CD4-positive, alpha-beta T cell treated with Interleukin-10 for 1 hour (primary cell): ENCODE data around the gene RBMS3.
A peak's percentile ranks its signal among the peaks of the same experiment; 100 is the strongest.
"Not testable (repeated sequence)": the region's sequence is repeated elsewhere in the genome, so short reads cannot be mapped to it uniquely, and the experiment has no call there.

Experiments
- DNase-seq: peaks from one replicate; pipeline ENCODE4 v3.0.0-alpha.2; 2020

Gene RBMS3

DNA sequence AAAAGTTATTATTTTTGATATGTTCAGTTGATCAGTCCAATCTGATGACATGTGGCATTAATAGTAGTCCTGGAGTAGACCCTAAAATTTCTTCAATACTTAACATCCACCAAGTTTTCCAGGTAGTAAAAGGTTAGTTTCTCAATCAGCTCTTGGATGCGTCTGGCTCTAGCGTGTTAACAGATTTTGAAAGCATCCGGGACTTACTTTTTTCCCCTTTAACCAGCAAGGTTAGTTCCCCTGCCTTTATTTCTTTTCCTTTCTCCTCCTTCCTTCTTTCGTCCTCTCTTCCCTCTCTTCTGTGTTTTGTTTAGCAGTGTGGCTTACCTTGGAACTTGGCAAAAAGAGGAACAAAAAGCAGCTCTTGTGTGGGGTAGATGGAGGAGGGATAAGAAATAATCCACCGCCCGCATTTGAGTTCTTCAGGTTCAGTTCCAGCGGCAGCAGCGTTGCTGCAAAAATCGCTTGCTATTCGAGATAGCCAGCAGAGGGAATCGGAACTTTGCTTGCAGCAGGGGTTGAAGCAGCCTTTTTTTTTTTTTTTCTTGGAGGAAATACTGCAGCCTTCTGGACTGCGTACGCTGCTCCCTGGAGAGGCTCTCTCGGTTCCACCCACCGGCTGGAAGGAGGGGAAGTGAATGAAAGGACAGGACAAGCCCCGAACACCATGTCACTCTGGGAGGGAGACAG is at the start of gene RBMS3:
RBMS3 (plus strand) TSS at position 668 of the 690 bp plus-strand sequence.
- peak; percentile 15 for DNase-seq

DNA sequence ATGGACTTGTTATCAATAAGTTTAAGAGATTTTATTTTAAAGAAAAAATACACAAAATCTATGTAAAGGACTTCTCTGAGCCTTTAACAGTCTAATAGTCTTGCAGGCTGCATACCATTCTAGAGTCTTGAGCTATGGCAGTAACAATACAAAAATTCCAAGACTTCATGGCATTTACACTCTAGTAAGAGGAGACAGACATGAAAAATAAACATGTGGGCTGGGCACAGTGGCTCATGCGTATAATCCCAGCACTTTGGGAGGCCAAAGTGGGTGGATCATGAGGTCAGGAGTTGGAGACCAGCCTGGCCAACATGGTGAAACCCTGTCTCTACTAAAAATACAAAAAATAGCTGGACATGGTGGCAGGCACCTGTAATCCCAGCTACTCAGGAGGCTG is 47.7 kb upstream of the RBMS3 start:
- not testable (repeated sequence) for DNase-seq

DNA sequence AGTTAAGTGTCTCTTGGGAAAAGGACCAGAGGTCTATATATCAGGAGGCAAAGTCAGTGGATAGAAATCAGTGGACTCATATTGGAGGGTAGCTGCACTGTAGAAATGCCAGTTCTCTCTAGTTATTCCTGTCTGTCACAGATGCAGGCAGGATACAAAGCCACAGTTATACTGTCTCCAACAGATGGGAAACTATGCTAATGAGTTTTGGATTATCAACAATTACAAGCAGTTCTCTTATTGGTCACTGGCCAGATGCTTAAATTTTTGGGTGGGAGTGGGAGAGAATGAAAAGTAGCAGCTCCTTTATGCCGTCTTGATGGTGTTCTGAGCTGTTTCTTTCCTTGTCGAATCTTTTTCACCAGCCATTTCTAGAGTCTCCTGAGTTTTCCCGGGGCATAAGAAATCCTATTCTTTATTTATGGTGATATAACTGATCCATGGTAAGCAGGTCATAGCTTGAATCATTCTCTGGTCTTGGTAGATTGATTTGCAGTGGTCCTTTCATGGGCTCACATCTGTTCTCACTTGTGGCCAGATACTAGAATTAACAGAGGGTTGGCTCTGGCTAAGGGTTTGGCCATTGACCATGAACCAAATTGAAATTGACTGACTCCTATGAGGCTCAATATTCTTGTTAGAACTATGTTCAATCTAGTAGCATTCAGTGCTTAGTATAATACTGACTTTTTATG is 44.6 kb upstream of the RBMS3 start:
- no peak for DNase-seq

DNA sequence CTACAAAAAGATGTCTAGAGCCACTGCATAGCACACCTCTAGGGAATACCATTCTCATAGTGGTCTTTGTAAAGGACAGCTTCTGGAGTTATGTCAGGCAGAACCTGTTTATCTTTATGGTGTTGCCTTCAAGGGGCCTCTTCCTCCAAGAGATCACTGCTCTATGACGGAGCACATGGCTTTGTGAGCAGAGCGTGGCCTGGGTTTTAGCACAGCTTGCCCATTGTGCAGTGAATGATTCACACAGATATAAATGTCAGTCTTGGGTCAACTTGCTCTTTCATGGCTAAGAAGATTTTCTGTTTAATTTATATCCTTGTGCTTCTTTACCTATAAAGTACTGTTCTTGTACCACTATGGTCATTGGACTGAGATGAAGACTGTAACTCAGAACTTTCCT is 41.5 kb upstream of the RBMS3 start:
- DNase-seq = no peak

DNA sequence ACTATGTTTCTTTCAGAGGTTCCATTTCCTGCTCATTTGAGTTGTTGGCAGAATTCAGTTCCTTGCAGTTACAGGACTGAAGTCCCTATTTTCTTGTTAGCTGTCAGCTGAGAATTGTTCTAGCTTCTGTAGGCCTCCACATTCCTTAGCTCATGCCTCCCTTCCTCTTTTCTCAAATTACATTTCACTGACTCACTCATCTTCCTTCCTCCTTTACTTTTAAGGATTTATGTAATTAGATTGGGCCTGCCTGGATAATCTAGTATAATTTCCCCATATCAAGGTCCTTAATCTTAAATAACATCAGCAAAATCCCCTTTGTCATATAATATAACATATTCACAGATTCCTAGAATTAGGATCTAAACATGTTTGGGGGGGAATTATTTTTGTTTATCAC is 40.6 kb upstream of the RBMS3 start:
- DNase-seq = no peak

DNA sequence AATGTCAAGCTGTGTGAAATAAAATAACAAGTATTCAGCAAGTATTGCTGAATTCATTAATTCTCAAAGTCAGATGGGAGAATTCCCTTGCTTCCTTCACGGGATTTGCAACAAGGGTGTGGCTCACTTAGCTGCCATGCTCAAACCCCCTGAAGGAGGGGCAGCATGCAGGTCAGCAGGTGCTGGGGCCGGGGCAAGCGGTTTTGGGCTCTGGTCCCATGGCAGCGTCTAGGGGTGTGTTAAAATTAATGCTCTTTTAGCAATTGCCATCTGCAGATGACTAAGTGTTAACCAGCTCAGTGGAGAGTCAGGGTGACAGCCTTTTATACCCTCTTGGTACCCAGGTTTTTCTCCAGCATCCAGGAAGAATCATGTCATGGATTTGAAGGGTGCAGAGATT is 40.0 kb upstream of the RBMS3 start:
- DNase-seq = no peak

DNA sequence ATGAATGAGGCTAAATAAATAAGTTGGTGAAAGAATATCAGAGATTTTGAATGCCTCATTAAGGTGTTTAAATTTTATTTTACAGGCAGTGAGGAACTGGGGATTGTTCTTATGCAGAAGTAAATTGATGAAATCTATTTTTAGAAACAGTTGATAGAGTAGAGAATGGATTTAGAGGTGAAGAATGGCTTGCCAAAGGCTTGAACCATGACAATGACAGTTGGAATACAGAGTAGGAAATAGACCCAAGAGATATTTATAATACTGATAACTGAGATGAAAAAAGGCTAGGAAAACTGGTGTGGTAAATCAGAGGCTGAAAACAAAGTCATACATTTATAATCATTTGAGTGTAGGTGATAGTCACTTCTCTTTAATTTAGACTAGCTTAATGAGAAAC is 39.0 kb upstream of the RBMS3 start:
- no peak for DNase-seq

DNA sequence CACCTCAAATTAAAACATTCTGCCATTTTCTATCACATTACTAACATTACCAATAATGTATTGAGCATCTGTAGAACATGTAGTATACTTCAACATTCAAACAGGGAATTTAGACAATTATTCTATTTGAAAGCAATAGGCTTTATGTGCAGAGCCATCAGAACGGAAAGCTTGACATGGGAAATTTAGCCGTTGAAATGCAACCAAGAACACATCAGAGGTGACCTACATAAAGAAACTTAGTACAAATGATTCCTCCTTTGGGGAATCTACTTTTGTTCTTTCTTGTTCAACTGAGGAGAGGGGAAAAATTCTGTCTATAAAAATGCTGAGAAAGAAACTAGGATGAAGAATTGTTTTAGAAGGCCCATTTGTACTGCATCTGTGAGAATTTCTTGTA is 38.6 kb upstream of the RBMS3 start:
- DNase-seq = no peak

DNA sequence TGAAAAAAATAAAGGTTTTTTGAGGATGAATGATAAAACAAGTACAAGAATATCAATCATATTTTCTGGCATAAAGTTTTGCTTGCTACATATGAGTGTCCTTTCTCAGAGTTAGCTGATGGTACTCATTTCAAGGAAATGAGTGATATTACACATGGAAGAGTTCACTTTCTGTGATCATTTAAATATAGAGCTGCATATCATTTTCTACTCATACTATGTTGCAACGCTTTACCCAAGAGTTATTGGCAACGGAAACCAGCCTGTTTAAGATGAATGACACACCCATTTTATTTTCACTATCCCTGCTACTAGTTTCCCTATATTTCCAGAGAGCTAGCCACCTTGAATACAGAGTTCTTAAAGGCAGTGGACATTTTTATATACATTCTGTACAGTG is 35.4 kb upstream of the RBMS3 start:
- no peak for DNase-seq

DNA sequence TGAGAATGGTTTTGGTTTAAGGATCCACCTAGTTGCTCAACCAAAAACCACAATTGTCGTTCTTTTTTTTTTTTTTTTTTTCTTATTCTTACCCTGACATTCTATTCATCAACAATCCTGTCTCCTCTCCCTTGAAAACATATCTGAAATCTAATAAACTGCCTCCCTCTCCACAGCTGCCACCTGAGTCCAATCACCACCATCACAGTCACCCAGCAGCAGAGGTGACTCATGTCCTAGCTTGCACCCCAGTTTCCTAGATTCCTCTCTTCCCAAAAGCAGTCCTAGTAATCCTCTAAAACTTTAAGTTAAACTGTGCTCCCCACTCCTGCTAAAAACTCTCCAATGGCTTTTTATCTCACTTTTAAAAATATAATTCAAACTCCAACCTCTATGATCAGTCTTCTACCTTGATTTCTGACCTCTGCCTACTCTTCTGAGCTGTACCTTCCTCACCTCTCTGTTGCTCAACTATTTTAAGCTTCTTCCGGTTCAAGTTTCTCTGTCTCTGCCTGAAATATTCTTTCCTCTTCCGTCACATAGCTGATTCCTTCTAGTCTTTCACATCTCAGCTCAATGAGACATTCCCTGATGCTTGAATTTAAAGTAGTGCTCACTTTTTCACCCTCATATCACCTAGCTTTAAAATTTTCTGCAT is 33.7 kb upstream of the RBMS3 start:
- DNase-seq = no peak

DNA sequence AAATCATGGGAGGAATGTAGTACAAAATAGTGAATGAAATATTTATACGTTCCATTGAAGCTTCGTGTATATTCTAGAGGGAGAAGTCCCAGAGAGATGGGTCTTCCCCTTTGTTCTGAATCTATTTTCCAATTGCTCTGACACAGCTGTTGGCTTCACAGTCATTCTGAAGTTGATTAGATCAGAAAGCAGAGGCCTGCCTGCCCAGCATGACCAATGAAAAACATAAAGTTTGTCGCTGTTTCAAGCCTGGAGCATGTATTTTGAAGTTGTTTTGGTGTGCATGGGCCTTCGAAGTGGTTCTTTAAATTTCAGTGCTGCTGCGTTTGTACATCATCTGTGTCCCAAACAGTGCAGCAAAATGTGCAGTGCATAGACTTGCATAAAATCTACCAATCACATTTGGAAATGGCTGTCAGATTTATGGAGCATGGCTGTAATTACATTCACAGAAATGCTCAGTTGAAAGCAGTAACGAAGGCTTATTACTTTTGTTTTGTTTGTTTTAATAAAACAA is 31.0 kb upstream of the RBMS3 start:
- DNase-seq = no peak

DNA sequence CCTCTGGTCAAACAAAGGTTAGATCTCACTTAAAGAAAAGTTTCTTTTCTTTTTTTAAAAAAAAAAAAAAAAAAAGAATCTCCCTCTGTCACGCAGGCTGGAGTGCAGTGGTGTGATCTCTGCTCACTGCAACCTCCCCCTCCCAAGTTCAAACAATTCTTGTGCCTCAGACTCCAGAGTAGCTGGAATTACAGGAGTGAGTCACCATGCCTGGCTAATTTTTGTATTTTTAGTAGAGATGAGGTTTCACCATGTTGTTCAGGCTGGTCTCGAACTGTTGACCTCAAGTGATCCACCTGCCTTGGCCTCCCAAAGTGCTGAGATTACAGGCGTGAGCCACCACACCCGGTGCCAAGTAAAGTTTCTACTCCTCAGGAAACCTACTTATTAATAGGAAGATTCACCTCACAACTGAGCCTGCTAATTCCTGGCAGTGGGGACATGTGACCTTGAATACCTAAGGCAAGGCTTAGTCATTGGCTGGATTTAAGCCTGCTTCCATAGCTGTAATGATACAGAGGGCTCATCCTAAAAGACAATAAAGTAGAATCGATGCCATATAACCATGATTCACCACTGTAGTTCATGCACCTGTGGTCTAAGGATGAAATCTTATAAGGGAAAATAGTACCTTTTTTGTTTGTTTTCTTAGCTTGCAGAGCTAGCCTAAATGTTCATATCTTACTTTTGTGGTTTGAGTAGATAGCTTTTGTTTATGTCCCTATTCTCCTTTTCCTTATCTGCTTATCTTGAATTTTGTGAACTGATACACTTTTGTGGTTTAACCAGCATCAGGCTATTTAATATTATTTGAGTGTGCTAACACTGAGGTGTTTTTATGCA is 24.8 kb upstream of the RBMS3 start:
- DNase-seq = no peak

DNA sequence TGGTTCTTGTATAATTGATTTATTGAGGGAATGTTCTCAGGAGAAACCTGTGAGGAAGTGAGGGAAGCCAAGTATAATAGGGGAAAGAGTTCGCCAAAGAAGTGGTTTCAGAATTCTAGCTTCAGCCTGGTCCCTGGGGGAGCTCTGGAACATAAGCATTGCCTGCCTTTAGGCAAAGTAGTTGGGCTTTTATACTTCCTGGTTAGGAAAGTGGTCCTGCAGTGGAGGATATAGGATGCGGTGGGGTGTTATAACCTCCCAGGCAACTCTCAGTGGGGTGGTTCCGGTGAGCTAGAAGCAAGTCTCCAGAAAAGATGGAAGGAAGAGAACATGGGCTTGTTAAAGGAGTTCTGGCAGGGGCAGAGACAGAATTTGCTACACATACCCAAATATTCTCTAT is 22.7 kb upstream of the RBMS3 start:
- DNase-seq = no peak

DNA sequence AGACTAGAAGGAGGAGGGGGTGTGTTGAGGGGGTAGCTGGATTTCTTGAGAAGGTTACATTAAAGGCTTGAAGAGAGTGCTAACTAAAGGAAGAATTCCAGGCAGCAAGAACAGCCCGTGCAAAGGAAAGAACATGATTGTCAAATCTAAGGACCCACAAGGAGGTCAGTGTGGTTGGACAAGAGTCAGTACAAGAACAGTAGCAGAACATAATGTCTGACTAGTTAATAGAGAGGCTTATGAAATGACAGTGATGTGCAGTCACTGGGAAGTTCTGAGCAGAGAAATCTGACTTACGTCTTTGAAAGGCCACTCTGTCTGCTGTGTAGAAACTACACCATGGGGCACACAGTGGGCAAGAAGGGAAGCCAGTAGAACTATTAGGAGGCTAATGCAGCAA is 19.8 kb upstream of the RBMS3 start:
- DNase-seq = no peak

DNA sequence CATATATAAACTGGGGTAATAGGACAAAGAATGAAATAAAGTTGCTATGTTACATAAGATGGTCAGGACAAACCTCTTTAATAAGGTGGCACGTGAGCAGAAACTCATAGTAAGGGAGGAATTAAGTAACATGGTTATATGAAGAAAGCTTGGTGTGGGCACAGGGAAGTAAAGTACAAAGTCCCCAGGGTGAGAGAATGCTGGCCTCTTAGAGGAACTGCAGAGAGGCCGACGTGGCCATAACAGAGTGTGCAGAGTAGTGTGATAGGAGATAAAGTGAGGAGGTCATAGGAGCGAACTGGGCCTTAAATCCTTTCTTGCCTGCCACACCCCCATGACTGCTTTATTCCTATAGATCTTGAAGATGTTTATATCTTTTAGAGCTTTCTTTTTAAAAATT is 17.4 kb upstream of the RBMS3 start:
- no peak for DNase-seq

DNA sequence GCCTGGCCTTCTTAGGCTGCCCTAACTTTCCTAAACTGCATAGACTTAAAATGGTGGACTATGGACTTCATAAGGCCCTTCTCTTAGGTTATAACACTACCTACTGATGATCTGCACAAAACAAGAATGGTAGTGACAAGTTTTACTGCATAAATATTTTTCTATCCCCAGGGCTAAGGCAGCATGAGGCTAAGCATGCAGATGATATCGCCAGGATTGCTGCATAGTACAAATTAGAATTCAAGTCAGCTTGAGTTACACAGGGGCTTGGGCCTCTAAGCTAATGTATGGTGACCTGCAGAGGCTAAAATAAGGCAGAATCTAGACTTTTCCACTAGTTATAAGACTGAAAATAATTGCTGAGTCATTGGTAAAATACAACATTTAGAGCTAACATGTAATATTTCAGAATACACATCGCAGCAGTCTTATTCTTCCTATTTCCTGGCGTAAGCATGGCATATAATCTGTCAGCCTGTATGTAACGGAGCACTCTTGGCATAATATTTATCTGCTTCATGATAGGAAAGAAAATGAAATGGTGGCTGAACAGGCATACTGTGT is 15.3 kb upstream of the RBMS3 start:
- DNase-seq = no peak

DNA sequence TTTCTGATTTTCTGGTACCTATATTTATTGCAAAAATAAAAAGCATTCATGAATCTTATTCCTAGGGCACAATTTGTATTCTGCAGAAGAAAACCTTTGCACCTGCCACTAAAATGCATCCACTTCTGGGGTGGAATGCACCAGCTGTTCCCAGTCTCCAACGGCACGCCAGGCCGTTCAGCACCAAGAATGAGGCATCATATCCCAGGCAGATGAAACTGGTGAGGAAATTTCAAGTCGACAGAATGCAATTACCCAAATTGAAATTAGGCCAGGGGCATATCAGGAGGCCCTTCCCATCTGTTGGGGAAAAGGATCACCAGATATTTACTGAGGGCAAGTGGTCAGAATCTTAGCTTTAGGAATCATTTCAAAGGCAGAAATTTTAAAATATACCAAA is 13.6 kb upstream of the RBMS3 start:
- DNase-seq = no peak

DNA sequence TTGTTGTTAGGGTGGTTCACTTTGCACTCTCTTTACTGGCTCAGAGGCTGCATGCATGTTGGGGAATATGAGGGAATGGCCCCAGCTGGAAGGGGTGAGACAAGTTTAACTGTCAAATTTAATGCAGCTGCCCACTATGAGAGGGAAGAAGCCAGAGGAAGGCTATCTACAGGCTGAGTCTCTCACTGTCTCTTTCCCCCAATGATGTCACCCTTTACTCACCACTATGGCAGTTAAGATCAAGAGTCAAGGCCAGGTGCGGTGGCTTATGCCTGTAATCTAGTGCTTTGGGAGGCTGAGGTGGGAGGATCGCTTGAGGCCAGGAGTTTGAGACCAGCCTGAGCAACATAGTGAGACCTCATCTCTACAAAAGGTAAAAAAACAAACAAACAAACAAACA is 12.2 kb upstream of the RBMS3 start:
- no peak for DNase-seq

DNA sequence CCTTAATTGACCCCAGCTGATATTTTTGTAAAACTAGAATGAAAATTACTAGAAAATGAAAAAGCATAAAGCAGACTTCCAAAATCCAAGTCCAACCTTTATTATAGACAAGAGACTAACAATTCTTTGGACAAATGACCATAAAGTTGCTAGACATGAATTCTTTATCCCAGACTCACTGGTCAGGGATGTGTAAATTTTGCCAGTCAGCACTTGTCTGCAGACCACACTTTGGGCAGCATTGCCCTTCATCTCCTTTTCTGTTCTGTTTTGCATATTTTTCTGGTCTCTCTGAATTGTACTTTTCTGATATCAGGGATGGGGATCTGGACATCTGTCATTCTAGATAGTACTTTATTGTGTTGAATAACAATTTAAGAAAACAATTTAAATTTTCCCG is 10.1 kb upstream of the RBMS3 start:
- DNase-seq = no peak

DNA sequence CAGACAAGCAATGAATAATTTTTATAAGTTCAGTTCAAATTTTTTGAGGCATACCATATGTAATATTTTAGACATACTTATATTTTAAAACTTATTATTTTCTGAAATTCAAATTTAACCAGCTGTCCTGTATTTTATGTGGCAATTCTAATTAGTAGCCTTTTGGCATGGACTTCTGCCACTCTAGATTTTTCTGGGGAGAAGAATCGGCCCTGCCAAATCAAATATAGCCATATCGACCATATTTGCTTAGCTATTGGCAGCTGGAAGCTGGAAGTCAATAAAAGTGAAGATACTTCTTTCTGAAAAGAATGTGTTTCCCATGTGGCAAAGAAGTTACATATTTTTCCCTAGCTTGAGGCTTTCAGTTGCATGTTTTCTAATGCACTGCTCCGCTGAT is 9.4 kb upstream of the RBMS3 start:
- DNase-seq = no peak

DNA sequence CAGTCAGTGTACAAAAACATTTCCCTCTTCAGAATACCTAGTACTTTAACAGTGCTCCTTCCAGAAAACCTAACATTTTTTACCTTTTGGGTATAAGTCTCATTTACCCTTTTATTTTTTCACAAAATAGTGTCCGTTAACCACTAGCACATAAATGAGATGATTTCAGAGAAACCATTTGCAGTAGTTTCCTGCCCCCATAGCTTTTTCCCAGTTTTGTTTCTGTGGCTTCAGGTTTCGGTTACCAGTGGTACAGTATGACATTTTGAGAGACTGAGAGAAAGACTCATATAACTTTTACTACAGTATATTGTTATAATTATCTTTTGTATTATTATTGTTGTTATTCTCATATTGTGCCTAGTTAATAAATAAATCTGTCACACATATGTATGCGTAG is 6.2 kb upstream of the RBMS3 start:
- DNase-seq = no peak

DNA sequence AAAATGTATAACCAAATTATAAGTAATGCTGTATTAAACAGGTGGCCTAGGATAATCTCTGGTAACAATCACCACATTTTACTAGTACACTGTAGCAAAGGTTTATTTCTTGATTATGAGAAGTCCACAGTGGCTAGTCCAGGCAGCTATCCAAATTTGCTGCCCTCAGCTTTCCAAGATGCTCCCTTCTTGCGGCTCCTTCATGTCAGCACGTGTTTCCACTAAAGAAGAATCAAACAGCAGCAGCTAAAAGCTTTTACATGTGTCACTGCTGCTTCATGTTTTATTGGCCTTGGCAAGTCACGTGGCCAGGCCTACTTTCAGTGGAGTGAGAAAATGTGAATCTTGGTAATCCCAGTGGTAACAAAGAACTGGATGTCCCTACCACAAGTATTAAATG is 5.6 kb upstream of the RBMS3 start:
- DNase-seq = no peak

DNA sequence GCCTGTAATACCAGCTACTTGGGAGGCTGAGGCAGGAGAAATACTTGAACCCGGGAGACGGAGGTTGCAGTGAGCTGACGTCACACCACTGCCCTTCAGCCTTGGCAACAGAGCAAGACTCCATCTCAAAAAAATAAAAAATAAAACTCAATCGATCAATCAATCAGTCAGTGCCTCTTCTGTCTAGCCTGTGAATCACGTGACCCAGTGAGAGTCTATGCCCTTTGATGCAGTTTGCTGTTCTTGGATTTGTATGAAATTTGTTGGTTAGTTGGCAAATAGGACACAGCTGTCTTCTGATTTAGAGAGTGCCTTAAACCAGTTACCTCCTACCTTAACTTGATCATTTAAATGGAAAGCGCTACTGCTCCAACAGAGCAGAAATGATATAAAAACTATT is 3.6 kb upstream of the RBMS3 start:
- DNase-seq = no peak
